Erythroblast (primary cell): ENCODE data around the gene CCDC80.
"Not testable (repeated sequence)": the region's sequence is repeated elsewhere in the genome, so short reads cannot be mapped to it uniquely, and the experiment has no call there.

ENCODE experiments used
- DNase-seq, 2 experiments: peaks; one replicate each; lab custom pipeline; 2025; lab: John Stamatoyannopoulos, UW
- GATA1 ChIP-seq: IDR thresholded peaks from 2 replicates; pipeline ENCODE4 v1.6.1; 2011; ENCODE audit warnings: low read depth, mild to moderate bottlenecking, control low read depth, low read length, moderate library complexity
- POLR2A ChIP-seq: IDR thresholded peaks from 2 replicates; pipeline ENCODE4 v1.6.1; 2011; ENCODE audit warnings: mild to moderate bottlenecking, low read length

CCDC80 gene

DNA sequence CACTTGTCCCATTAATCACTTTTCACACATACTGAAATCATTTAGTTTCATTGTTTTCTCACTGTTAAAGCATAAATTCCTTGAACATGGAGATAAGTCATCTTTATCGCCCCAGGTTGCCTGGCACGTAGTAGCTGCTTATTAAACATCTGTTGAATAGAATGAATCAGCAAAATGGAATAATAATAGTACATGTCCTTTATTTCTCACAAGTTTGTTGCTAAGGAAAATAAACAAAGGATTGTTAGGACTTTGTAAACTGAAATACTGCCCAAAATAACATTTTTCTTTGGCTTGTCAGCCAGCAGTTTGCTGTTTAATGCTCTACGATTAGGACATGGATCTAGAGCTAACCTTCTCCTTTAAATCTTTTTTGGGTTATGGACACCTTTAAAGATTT is 61.2 kb downstream of the CCDC80 start:
- no peak for DNase-seq
- no peak for TF ChIP-seq POLR2A
- TF ChIP-seq GATA1, result no peak

DNA sequence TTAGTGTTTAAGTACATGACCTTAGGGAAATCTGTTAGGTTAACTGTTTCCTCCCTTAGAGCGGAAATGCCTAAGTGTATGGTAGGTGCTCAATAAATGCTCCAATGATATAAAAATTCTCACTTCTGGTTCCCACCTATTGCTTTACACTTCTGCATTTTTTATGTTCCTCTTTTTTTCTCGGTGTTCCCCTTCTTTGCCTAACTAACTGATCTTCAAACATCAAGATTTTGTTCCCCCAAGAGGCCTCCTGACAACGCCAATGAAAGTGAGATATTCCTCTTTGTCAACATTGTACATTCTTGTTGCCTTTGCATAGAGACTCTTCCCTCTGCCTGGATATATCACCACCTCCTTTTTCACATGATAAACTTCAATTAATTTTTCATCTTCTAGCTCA is 61.7 kb downstream of the CCDC80 start:
- TF ChIP-seq POLR2A, result no peak
- no peak for TF ChIP-seq GATA1
- no peak for DNase-seq

DNA sequence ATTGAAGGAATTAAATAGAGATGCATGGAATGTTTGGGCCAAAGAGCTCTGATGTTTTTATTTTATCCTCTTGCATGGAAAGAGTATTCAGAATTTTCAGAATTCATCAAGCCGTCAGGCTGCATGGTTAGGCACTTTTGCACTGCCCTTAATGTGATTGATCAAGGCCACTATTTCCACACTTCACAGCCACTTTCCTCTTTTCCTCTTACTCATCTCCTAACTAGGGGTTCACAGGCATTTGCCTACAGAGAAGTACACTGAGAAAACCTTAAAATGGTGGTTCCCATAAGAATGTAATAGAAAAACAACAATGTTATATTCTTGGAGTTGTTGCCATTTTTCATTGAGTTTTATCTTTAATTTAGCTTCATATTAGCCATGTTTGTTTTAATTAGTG is 68.2 kb downstream of the CCDC80 start:
- TF ChIP-seq POLR2A (no peak), GATA1 (no peak)
- DNase-seq, result no peak

- TF ChIP-seq POLR2A (no peak), GATA1 (no peak)
- DNase-seq, result no peak
Observed at GRCh38 chr3:112569265-112569664, 71.7 kb downstream of the CCDC80 start.

- no peak for DNase-seq
- no peak for TF ChIP-seq GATA1
Observed at GRCh38 chr3:112568642-112569041, 72.3 kb downstream of the CCDC80 start.

DNA sequence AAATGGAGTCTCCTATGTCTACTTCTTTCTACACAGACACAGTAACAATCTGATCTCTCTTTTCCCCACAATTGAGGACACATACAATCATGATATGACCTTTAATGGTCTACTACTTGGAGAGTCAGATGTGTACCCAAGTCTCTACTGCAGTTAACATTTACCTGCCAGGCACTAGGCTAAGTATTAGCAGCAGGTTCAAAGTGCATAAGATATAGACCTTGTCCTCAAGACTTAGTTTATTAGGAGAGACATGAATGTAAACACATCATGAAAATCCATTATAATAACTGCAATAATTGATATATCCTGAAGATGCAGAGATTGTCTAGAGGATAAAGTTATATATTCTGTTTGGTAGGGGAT is 76.0 kb downstream of the CCDC80 start:
- no peak for DNase-seq
- TF ChIP-seq GATA1 (no peak), POLR2A (no peak)

GRCh38 chr3:112564247-112564939 is 76.5 kb downstream of the CCDC80 start:
- DNase-seq, result not testable (repeated sequence)

DNA sequence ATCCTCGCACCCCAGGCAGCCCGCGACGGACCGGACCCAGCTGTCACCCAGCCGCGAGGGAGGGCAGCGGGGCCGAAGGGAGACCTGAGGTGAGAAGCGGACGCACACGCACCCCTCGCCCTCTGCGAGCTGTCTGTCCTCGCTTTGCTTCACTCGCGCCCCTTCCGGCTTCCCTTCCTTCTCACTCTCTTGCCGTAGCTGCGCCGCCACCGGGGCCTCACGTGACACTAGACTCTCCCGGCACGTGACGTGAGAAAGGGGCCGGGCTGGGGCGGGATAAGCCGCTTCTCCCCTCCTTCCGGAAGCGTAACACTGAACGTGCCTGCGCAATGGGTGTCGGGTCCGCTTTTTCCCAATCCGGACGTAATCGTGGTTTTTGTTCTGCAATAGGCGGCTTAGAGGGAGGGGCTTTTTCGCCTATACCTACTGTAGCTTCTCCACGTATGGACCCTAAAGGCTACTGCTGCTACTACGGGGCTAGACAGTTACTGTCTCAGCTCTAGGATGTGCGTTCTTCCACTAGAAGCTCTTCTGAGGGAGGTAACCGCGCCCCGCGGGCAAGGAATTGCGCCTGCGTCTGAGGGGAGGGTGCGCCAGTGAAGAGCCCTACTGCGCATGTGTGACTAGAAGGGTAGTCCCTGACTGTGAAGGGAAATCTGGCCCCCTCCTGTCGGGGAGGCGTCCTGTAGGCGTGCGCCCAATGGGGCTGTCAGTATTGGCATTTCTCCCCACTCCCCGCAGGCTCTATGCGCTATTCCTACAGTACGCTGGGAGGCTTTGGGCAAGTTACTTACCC is 79.0 kb downstream of the CCDC80 start, which contains the start of the genes ATG3 and SLC35A5:
Gene ATG3, minus strand, starts transcription at position 229 of the 796 bp plus-strand sequence. CDS start 434 bp downstream, outside the sequence.
Gene SLC35A5, plus strand, starts transcription at position 312 of the 796 bp plus-strand sequence. CDS start 1,359 bp downstream, outside the sequence.
- TF ChIP-seq POLR2A (peak; percentile 95), GATA1 (no peak)
- peak; percentile 98 for DNase-seq

- peak; percentile 89 to 93 for DNase-seq
- TF ChIP-seq GATA1 (no peak), POLR2A (no peak)
Observed at GRCh38 chr3:112561484-112561733, 79.5 kb downstream of the CCDC80 start.

DNA sequence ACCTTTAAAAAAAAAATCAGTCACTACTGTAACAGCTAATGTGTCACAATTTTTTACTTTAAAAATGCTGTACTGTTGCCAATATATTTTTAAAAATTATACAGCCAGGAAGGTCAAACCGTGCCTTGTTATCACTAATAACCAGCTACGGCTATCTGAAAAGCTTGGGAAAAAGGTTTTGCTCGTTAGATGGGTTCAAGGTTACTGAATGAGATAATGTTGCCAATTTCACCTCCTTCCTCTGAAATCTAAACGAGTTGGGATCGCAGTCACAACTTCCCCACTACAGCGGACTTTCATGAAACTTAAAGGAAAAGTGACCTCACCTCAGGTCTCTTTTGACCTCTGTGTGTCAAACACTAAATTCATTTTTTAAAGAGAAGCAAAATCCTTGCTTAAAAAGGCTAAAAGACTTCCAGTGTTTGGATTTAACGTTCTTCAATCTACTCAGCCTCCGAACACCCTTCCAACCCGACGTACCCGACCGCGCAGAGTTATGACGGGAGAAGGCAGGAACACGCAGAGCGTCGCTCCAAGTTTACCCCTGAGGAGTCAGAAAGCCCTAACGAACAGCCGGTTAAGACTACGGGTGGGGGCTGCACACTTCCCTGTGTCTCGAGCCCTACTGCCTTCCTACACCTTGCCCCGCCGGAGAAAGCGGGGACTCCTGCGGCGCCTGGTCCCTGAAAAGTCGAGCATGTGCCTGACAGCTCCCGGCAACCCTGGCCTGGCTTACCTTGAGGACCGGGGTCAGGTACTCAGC is 80.0 kb downstream of the CCDC80 start:
- peak; percentile 84 for DNase-seq
- TF ChIP-seq POLR2A (no peak), GATA1 (no peak)

- DNase-seq, result peak; percentile 35 to 51
- no peak for TF ChIP-seq POLR2A
- TF ChIP-seq GATA1, result no peak
Observed at GRCh38 chr3:112560307-112560706, 80.6 kb downstream of the CCDC80 start.

GRCh38 chr3:112557976-112558375 is 83.0 kb downstream of the CCDC80 start:
- DNase-seq, result no peak
- TF ChIP-seq POLR2A (no peak), GATA1 (no peak)

GRCh38 chr3:112555535-112556170 is 85.3 kb downstream of the CCDC80 start:
- DNase-seq, result peak in 1 of 2 experiments; percentile 19
- no peak for TF ChIP-seq GATA1
- TF ChIP-seq POLR2A, result no peak
